HCEC 1CT (cell line): ENCODE measurements around the gene PRR22.
"Not testable (repeated sequence)": the region's sequence is repeated elsewhere in the genome, so short reads cannot be mapped to it uniquely, and the experiment has no call there.

Experiments
- DNase-seq: peaks from one replicate; pipeline ENCODE4 v3.0.0-alpha.2; 2017

The PRR22 gene

DNA sequence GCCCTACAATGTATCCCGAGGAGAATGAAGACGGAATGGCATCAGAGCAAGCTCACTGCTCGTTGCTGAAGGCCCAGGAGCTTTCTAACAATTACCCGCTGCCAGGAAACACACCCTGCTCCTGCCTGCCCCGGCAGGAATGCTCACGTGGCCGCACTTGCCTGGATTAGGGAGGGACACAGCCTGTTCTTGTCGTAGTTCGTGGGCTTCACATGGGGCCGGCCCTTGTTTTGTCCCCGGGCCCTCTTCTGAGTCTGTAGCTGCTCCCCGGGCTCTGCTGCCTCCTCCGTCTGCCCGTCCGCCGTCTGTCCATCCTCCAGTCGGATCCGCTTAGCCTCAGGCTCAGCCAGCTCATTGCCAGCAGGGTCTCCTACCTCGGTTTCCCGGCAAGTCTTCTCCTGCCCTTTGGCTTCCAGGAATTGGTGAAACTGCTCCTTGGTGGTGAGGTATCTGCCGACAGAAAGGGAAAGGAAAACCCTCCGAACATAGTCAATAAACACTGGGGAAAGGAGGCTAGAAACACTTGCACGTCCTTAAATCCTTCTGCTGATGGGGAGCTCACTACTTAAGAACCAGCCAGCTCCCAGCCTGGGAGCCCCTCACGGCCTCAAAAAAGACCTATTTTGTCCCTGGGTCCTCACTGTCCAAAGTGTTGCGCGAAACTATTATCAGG lies 5.5 kb upstream of the PRR22 start:
- DNase-seq: no peak

- DNase-seq: no peak
Measured at GRCh38 chr19:5789351-5789761, 4.8 kb upstream of the PRR22 start.

DNA sequence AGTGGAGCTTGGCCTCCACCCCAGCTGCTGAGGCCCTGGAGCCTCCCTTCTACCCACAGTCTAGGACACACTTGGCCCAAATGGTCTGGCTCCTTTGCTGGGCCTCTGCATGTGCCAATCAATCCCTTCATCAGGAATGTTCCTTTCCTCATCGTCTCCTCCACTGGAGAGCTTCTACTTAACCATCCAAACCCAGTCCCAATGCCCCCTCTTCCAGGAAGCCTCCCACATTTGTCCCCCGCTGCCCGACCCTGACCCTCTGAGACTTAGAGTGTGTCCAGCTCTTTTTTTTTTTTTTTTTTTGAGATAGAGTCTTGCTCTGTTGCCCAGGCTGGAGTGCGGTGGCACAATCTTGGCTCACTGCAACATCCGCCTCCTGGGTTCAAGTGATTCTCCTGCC lies 3.9 kb upstream of the PRR22 start:
- no peak for DNase-seq

DNA sequence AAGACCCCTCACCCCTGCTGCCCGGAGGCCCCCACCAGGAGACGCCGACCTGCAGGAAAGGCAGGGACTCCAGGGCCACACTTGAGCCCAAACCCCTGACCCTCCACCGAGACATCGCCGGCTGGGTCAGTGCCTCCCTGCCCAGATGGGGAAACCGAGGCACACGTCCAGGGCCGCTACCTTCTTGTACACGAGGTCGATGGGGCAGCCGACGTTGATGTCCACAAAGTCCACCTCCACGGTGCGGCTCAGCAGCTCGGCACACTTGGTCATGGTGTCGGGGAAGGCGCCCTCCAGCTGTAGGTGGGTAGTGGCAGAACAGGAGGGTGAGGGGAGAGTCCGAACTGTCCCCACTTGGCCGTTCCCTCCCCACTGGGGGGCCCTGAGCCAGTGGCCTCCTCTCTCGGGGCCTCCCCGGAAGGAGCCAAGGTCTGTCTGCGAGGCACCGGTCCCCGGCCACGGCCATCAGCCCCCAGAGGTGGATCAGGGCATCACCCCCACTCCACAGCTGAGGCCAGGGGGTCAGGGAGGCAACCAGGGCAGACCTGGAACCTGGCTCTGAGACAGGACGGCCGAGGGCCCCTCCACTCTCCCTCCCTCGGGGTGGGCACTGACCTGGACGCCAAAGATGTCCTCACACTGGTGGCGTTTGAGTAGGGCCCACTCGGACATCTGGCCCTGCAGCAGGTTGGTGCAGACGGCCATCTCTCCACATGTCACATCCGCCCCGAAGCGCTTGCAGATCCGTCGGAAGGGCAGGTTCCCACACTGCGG lies 3.0 kb upstream of the PRR22 start:
- no peak for DNase-seq

DNA sequence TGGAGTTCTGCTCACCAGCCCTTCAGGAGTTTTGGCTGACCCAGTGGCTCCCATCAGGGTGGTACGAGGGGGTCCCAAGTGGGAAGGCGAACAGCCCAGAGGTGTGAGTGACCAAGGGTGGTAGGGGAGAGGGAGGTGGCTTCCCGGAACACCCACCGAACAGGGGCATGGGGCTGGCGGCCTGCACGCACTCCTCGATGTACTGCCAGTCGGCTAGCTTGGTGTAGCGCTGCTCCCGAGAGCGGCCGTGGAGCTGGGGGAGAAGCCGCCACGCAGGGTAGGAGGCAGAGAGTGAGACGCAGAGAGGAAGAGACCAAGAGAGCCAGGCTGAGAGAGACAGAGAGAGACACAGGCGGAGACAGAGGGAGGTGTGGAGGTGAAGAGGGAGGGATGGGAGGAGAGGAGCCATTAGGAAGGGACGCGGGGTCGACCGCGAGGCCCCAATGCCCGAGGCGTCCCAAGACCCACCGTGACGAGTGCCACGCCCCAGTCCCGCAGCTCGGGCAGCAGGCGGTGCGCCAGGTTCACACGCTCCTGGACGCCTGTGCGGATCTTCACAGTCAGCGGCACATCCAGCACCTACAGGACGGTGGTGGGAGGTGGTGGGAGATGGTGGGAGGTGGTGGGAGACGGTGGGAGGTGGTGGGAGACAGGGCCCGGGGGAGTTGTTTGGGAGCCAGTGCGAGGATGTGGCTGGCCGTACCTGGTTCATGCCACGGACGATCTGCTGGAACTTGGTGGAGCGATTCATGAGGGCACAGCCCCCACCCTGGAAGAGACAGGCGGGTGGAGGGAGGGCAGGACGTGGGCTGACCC lies 2.3 kb upstream of the PRR22 start:
- DNase-seq: no peak

DNA sequence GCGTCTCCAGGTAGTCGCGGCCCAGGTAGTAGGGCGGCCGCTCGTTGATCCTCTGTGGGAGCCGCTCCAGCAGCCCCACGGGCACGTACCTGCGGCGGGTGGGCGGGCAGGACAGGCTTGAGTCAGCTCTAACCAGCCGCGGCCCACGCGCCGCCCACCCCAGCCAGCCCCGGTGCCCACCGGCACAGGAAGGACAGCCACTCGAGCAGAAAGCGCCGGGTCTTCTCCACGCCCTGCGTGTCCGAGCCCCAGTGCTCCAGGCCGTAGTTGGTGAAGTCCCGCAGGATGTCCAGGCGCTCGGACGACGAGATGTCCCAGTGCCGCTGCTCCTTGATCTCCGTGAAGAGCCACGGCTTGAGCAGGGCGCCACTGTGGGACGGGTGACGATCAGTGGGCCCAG lies 877 bp upstream of the PRR22 start:
- DNase-seq: no peak

GRCh38 chr19:5782945-5783919 lies 1.3 kb downstream of the PRR22 start:
- no peak for DNase-seq

DNA sequence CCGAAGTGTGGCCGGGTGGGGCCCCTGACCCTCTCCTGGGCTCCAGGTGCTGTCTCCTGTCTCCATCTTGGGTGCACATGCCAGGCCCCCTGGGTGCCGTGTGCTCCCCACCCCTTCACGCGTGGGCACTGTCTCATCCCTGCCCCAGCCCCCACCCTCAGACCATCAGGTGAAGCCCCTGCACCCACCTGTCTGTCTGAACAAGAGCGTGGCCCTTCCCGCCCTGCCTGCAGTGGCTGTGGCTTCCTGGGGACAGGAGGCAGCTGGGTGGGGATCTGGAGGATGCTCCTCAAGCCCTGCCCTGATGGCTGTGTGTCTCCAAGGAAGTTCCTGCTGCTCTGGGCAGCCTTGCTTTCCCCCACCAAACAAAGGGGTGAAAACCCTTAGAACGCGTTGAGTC lies 2.2 kb downstream of the PRR22 start:
- no peak for DNase-seq

DNA sequence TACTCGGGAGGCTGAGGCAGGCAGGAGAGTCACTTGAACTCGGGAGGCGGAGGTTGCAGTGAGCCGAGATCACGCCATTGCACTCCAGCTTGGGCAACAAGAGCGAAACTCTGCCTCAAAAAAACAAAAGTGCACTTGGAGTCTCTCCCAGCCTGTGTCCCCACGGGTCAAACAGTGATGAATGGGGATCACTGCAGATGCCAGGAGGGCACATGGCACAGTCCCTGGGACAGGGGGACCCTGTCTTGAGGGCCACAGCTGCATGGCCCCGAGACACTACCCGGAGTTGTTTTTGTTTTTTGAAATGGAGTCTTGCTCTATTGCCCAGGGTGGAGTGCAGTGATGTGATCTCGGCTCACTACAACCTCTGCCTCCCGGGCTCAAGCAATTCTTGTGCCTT lies 3.6 kb downstream of the PRR22 start:
- not testable (repeated sequence) for DNase-seq

GRCh38 chr19:5778402-5778801 lies 6.1 kb downstream of the PRR22 start:
- no peak for DNase-seq

DNA sequence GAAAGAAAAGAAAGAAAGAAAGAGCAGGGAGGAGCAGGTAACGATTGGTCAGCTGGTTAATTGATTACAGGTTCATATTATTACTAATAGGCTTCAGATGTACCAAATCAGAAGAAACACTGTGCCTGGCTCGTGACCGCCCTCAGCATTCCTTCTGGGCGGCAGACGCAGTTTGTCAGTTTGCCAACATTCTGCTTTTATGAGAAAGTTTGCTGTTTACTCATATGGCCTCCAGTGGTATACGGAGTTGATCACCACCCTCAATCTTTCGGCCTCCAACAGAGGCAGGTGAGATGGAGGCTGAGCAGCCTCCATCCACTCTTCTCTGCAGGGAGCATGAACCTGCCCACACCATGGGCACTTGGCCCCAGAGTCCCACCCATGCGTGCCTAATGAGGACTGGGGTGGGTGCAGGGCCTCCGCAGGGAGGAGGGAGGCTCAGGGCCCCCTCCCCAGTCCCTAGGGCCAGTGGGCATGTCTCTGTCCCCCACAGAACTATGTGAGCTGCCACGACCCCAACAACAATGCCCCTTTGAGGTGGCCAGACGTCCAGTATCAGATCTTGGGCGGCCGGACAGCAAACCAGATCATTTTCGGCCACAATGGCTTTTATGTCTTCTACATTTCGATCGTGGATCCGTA lies 8.8 kb downstream of the PRR22 start:
- peak; percentile 50 for DNase-seq

- no peak for DNase-seq
Measured at GRCh38 chr19:5774921-5775320, 9.6 kb downstream of the PRR22 start.

DNA sequence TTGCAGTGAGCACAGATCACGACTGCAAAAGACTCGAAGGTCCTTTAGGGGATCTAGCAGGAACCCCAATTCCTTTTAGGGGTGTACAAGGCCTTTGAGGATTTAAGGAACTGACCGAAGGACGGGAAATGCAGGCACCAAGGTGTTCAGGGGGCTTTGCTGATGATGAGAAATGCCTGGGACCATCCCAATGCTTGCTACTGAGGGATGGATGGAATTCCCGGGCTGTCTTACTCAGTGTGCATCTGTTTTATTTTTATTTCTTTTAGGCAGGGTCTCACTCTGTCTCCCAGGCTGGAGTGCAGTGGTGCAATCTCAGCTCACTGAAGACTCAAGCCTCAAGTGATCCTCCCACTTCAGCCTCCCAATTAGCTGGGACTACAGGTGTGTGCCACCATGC lies 11.3 kb downstream of the PRR22 start:
- no peak for DNase-seq

DNA sequence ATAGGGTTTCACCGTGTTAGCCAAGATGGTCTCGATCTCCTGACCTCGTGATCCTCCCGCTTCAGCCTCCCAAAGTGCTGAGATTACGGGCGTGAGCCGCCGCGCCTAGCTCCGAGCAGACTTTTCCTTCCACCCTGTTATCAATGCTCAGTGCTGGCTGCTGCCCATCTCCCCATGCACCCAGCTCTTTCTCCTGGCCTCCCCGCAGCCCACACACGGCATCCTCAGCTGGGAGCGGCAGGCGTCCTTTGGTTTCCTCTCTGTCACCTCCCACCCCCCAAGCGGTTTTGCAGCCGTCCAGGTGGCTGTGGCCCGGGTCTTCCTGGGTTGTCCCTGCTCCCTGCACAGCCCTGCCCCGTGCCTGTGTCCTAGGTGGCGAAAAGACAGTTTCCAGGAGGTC lies 12.1 kb downstream of the PRR22 start:
- DNase-seq: no peak

DNA sequence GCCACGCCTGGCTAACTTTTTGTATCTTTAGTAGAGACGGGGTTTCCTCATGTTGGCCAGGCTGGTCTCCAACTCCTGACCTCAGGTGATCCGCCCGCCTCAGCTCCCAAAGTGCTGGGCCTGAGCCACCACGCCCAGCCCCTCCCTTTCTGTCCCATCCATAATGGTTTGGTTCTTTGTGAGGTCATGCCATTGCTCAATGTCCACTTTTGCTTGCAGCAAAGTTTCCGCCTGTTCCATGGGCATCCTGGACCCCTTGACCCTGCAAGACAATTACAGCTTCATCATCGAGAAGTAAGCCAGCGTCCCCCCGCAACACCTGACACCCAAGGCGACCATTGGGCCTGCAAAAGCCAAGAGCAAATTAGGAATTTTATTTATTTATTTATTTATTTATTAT lies 16.6 kb downstream of the PRR22 start:
- DNase-seq: no peak

GRCh38 chr19:5765220-5765619 lies 19.3 kb downstream of the PRR22 start:
- DNase-seq: no peak

- DNase-seq: no peak
Measured at GRCh38 chr19:5762608-5763217, 21.8 kb downstream of the PRR22 start.

DNA sequence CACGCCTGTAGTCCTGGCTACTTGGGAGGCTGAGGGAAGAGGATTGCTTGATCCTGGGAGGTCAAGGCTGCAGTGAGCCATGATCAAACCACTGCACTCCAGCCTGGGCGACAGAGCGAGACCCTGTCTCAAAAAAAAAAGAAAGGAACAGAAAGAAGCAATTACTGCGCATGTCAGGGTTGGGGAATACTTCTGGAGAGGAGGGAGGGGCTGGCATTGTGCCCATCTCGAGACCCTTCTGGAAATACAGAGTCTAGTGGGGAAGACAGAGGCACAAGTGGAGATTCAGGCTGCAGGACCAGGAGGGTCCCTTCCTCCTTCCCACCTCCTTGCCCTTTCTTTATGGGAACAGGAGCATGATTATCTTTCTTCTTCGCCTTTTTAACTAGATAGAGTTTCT lies 30.8 kb downstream of the PRR22 start:
- no peak for DNase-seq

DNA sequence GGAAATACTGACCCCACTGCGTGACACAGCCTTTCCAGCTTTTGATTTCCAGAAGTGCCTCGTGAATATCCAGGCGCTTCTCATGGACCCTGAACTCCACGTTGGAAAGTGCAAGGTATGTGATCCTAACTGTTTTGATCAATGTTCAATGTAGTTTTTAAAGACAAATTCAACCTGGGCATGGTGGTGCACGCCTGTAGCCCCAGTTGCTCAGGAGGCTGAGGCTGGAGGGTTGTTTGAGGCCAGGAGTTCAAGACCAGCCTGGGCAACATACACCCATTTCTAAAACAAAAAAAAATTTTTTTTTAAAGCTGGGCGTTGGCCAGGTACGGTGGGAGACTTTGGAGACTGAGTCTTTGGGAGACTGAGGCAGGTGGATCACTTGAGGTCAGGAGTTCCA lies 32.8 kb downstream of the PRR22 start:
- no peak for DNase-seq

DNA sequence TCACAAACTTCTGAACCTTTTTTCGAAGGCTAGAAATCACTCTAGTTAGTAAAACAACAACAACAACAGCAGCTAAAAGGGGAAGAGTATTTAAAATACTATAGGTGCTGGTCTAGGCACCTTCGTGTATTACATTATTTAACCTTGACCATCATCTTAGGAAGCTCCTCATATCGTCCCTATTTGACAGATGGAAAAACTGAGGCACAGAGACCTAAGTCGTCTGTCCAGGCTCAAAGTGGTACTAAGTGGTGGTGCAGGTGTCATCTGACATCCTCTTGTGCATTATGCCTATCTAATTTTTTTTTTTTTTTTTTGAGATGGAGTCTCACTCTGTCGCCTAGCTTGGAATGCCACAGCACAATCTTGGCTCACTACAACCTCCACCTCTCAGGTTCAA lies 35.0 kb downstream of the PRR22 start:
- no peak for DNase-seq

- not testable (repeated sequence) for DNase-seq
Measured at GRCh38 chr19:5748920-5749319, 35.6 kb downstream of the PRR22 start.

DNA sequence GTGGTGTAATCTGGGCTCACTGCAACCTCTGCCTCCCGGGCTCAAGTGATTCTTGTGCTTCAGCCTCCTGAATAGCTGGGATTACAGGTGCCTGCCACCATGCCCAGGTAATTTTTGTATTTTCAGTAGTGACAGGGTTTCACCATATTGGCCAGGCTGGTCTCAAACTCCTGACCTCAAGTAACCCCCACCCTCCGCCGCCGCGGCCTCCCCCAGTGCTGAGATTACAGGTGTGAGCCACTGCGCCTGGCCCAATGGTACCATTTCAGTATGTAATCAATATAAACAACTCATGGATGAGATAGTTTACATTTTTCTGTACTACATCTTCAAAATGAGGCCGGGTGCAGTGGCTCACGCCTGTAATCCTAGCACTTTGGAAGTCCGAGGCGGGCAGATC lies 39.5 kb downstream of the PRR22 start:
- DNase-seq: not testable (repeated sequence)
